CD4-positive, alpha-beta T cell treated with Interleukin-15 for 1 hour (primary cell): ENCODE results near the gene PAQR4.
A peak's percentile ranks its signal among the peaks of the same experiment; 100 is the strongest.

Source experiments
- DNase-seq: peaks from one replicate; pipeline ENCODE4 v3.0.0-alpha.2; 2020

PAQR4 gene

GRCh38 chr16:2946649-2947048 lies 22.5 kb upstream of the PAQR4 start:
- DNase-seq, result no peak

- DNase-seq, result no peak
Observed at GRCh38 chr16:2948807-2949704, 20.1 kb upstream of the PAQR4 start.

GRCh38 chr16:2949705-2950352 lies 19.3 kb upstream of the PAQR4 start:
- no peak for DNase-seq

GRCh38 chr16:2950353-2950724 lies 18.8 kb upstream of the PAQR4 start:
- DNase-seq, result no peak

- DNase-seq, result no peak
Observed at GRCh38 chr16:2950773-2951172, 18.4 kb upstream of the PAQR4 start.

- no peak for DNase-seq
Observed at GRCh38 chr16:2952679-2953078, 16.5 kb upstream of the PAQR4 start.

- no peak for DNase-seq
Observed at GRCh38 chr16:2953706-2954627, 15.2 kb upstream of the PAQR4 start.

GRCh38 chr16:2954656-2955381 lies 14.3 kb upstream of the PAQR4 start:
- no peak for DNase-seq

- no peak for DNase-seq
Observed at GRCh38 chr16:2955438-2955778, 13.7 kb upstream of the PAQR4 start.

- DNase-seq, result no peak
Observed at GRCh38 chr16:2955779-2956578, 13.2 kb upstream of the PAQR4 start.

- no peak for DNase-seq
Observed at GRCh38 chr16:2956579-2956956, 12.6 kb upstream of the PAQR4 start.

GRCh38 chr16:2959206-2959605 lies 9.9 kb upstream of the PAQR4 start:
- no peak for DNase-seq

GRCh38 chr16:2960183-2961010 lies 8.8 kb upstream of the PAQR4 start:
- DNase-seq, result no peak

GRCh38 chr16:2962334-2963073 lies 6.6 kb upstream of the PAQR4 start:
- no peak for DNase-seq

GRCh38 chr16:2963074-2963722 lies 6.0 kb upstream of the PAQR4 start:
- DNase-seq, result peak; percentile 57

- no peak for DNase-seq
Observed at GRCh38 chr16:2963723-2964474, 5.2 kb upstream of the PAQR4 start, which contains the start of gene KREMEN2. Gene KREMEN2, plus strand, starts transcription at chr16:2964275. Its CDS starts 246 bp downstream, at chr16:2964521.

GRCh38 chr16:2964475-2965336 lies 4.4 kb upstream of the PAQR4 start:
- peak; percentile 69 for DNase-seq
